Thoracic aorta (tissue), 2 donors: ENCODE measurements around the gene RPAIN. TPM values are rescaled to one million over a fixed set of nuclear protein-coding genes. Genes with fewer than 3 reads are reported as not detected.

Experiments used
- ATAC-seq: fragments of 150-250 bp; one replicate; pipeline ENCODE4 v1.8.0; 2017; ENCODE audit warnings: low read depth; ENCODE audit not compliant: insufficient number of reproducible peaks, low FRiP score
- DNase-seq: peaks from one replicate; pipeline ENCODE4 v3.0.0-alpha.2; 2020; ENCODE audit warnings: low spot score
- H3K27ac ChIP-seq, 2 donors: fragments of 200-600 bp; sonication (generic); 1 replicate in 1 of 2; 2 replicates in 1 of 2; pipeline ENCODE4 v1.5.1; 2016; ENCODE audit warnings: mild to moderate bottlenecking in 2 of 2, moderate library complexity in 2 of 2
- H3K27me3 ChIP-seq: fragments of 200-600 bp; sonication (generic); replicated peaks from 2 replicates; pipeline ENCODE4 v1.6.0; 2016; ENCODE audit warnings: mild to moderate bottlenecking; ENCODE audit not compliant: insufficient read depth
- H3K36me3 ChIP-seq: fragments of 200-600 bp; sonication (generic); one replicate; pipeline ENCODE4 v1.5.1; 2016
- H3K4me1 ChIP-seq, 2 donors: fragments of 200-600 bp; sonication (generic); 1 replicate in 1 of 2; 2 replicates in 1 of 2; pipeline versions ENCODE4 v1.5.1 to v1.6.0; 2016; ENCODE audit warnings: low read depth in 2 of 2, mild to moderate bottlenecking in 1 of 2; ENCODE audit not compliant: control insufficient read depth in 1 of 2
- H3K4me3 ChIP-seq: fragments of 200-600 bp; sonication (generic); 2 replicates; pipeline ENCODE4 v1.5.1; 2016; ENCODE audit warnings: mild to moderate bottlenecking
- H3K9me3 ChIP-seq: fragments of 200-600 bp; sonication (generic); 2 replicates; pipeline ENCODE4 v1.5.1; 2016
- CTCF ChIP-seq: fragments of 200-600 bp; sonication (generic); IDR thresholded peaks from one replicate; pipeline ENCODE4 v1.5.1; 2019; ENCODE audit warnings: antibody characterized with exemption
- total RNA-seq, 2 donors: library from RNA; depleted of rRNA; stranded (reverse); fragments of >200 nt; gene quantifications; one replicate each; pipeline versions ENCODE4 v1.1.0 to v1.2.3, GENCODE V29; 2016

Gene RPAIN
- total RNA-seq, 2 donors from 2014 or later, result 33.1 to 44.5 TPM

GRCh38 chr17:5399767-5400166, 20.2 kb upstream of the RPAIN start:
- DNase-seq, result no peak
- TF ChIP-seq CTCF, result no peak
- Histone ChIP-seq H3K27ac (no peak overlapping the region), H3K4me1 (no peaks in the 10 kb centered on the region), H3K9me3 (no peaks in the 10 kb centered on the region), H3K4me3 (no peak overlapping the region), H3K27me3 (no peaks in the 10 kb centered on the region), H3K36me3 (peaks cover 63% of the 10 kb centered on the region)
- no peak for ATAC-seq

- ATAC-seq, result no peak
- DNase-seq, result no peak
These were observed 14.6 kb upstream of the RPAIN start for GRCh38 chr17:5405400-5405799.

GRCh38 chr17:5408186-5408585, 11.8 kb upstream of the RPAIN start:
- H3K4me1 ChIP-seq, result peaks cover 0 to 2% of the 10 kb centered on the region in 2 donors
- no peak for TF ChIP-seq CTCF
- H3K27me3 ChIP-seq, result no peaks in the 10 kb centered on the region
- H3K27ac ChIP-seq, result no peak overlapping the region
- peaks cover 73% of the 10 kb centered on the region for H3K36me3 ChIP-seq
- DNase-seq (no peak), ATAC-seq (no peak)
- H3K9me3 ChIP-seq, result no peaks in the 10 kb centered on the region
- H3K4me3 ChIP-seq, result no peak overlapping the region

More at GRCh38 chr17:5405400-5405799, 14.6 kb upstream of the RPAIN start:
- H3K36me3 ChIP-seq, result peaks cover 72% of the 10 kb centered on the region
- no peaks in the 10 kb centered on the region for H3K27me3 ChIP-seq
- no peak overlapping the region for H3K4me3 ChIP-seq
- no peaks in the 10 kb centered on the region for H3K9me3 ChIP-seq
- H3K27ac ChIP-seq, result no peak overlapping the region
- no peak for TF ChIP-seq CTCF
- H3K4me1 ChIP-seq, result no peaks in the 10 kb centered on the region

GRCh38 chr17:5410594-5411272, 9.2 kb upstream of the RPAIN start:
- no peak for TF ChIP-seq CTCF
- peaks cover 59% of the 10 kb centered on the region for H3K36me3 ChIP-seq

GRCh38 chr17:5413682-5414081, 6.3 kb upstream of the RPAIN start:
- no peak for TF ChIP-seq CTCF
- peaks cover 16 to 39% of the 10 kb centered on the region in 2 donors for H3K4me1 ChIP-seq
- H3K27me3 ChIP-seq, result no peaks in the 10 kb centered on the region
- no peaks in the 10 kb centered on the region for H3K9me3 ChIP-seq
- peak overlapping the region; percentile 47 for H3K4me3 ChIP-seq
- H3K36me3 ChIP-seq, result peaks cover 29% of the 10 kb centered on the region
- no peak for DNase-seq
- peak; percentile 94 for ATAC-seq
- H3K27ac ChIP-seq, result peak overlapping the region; percentile 63 to 80

More at GRCh38 chr17:5410594-5411272, 9.2 kb upstream of the RPAIN start:
- ATAC-seq (no peak), DNase-seq (no peak)
- Histone ChIP-seq H3K27ac (no peak overlapping the region), H3K4me3 (no peak overlapping the region), H3K9me3 (no peaks in the 10 kb centered on the region), H3K4me1 (peaks cover 6 to 17% of the 10 kb centered on the region in 2 donors), H3K27me3 (no peaks in the 10 kb centered on the region)
